B cell (primary cell): ENCODE measurements around the gene TRIM25. TPM values are rescaled to one million over a fixed set of nuclear protein-coding genes. Genes with fewer than 3 reads are reported as not detected.

ENCODE experiments used
- ATAC-seq: fragments of 200-7000 bp; cut with Tn5 transposase; one replicate; pipeline ENCODE4 v1.10.0; 2021; ENCODE audit warnings: low read depth, mild to moderate bottlenecking, moderate number of reproducible peaks, moderate library complexity
- CTCF ChIA-PET: fragments of 350-600 bp; sonication (Branson Sonifier 250); formaldehyde crosslinking; loops from one replicate; lab custom pipeline; 2021; ENCODE audit warnings: antibody characterized with exemption, inconsistent platforms; lab: Charles Lee
- POLR2A ChIA-PET: fragments of 350-600 bp; sonication (Branson Sonifier 250); formaldehyde crosslinking; loops from one replicate; lab custom pipeline; 2021; ENCODE audit warnings: antibody characterized with exemption; lab: Charles Lee
- DNase-seq: peaks from one replicate; pipeline ENCODE4 v3.0.0; 2013
- H2AFZ ChIP-seq: 2 replicates; pipeline ENCODE4 v1.6.1; 2012; ENCODE audit warnings: mild to moderate bottlenecking, low read depth, low read length; ENCODE audit not compliant: insufficient read depth, poor library complexity, severe bottlenecking
- H3K27ac ChIP-seq, 2 donors: 1 replicate in 1 of 2; 2 replicates in 1 of 2; pipeline ENCODE4 v1.5.1; 2012 to 2013; ENCODE audit warnings: low read length in 2 of 2, mild to moderate bottlenecking in 2 of 2, moderate library complexity in 1 of 2
- H3K27me3 ChIP-seq, 4 experiments: fragments of 200-600 bp in 1 of 4; sonication (generic) in 1 of 4; replicated peaks in 1 of 4; 1 replicate in 2 of 4; 2 replicates in 2 of 4; pipeline versions ENCODE4 v1.6.1 to v1.7.0; 2013 to 2016; ENCODE audit warnings: low read length in 3 of 4, mild to moderate bottlenecking in 2 of 4, mixed read lengths in 1 of 4, moderate library complexity in 1 of 4; ENCODE audit not compliant: insufficient read depth in 4 of 4, control insufficient read depth in 3 of 4; ENCODE audit errors: control extremely low read depth in 1 of 4
- H3K36me3 ChIP-seq, 2 experiments: replicated peaks in 1 of 2; 1 replicate in 1 of 2; 2 replicates in 1 of 2; pipeline versions ENCODE4 v1.6.1 to v1.7.1; 2013; ENCODE audit warnings: low read length in 1 of 2; ENCODE audit not compliant: insufficient read depth in 2 of 2, control insufficient read depth in 1 of 2; ENCODE audit errors: control extremely low read depth in 1 of 2, extremely low read depth in 1 of 2
- H3K4me1 ChIP-seq, 2 donors: fragments of 200-600 bp in 1 of 2; sonication (generic) in 1 of 2; 1 replicate in 1 of 2; 2 replicates in 1 of 2; pipeline versions ENCODE4 v1.5.1 to v1.6.1; 2013 to 2017; ENCODE audit warnings: low read length in 2 of 2; ENCODE audit not compliant: control insufficient read depth in 2 of 2, insufficient read depth in 2 of 2
- H3K4me2 ChIP-seq: replicated peaks from 2 replicates; pipeline ENCODE3; 2012; ENCODE audit warnings: mild to moderate bottlenecking, low read depth, low read length; ENCODE audit not compliant: poor library complexity, severe bottlenecking
- H3K4me3 ChIP-seq, 5 experiments: fragments of 200-600 bp in 1 of 5; sonication (generic) in 1 of 5; 1 replicate in 3 of 5; 2 replicates in 2 of 5; pipeline versions ENCODE4 v1.5.1 to v1.7.0; 2011 to 2016; ENCODE audit warnings: low read length in 4 of 5, mild to moderate bottlenecking in 4 of 5, low read depth in 2 of 5, control low read depth in 1 of 5, moderate library complexity in 1 of 5; ENCODE audit not compliant: insufficient read depth in 1 of 5; ENCODE audit errors: control extremely low read depth in 1 of 5, extremely low read depth in 1 of 5
- H3K79me2 ChIP-seq: fragments of 200-600 bp; sonication (generic); one replicate; pipeline ENCODE4 v1.6.0; 2016; ENCODE audit warnings: low read length; ENCODE audit not compliant: control insufficient read depth, insufficient read depth
- H3K9ac ChIP-seq: fragments of 200-600 bp; sonication (generic); 2 replicates; pipeline ENCODE4 v1.6.1; 2017; ENCODE audit warnings: mild to moderate bottlenecking, low read length, moderate library complexity
- H3K9me3 ChIP-seq, 3 donors: one replicate each; pipeline versions ENCODE4 v1.6.1 to v1.7.1; 2013; ENCODE audit warnings: low read length in 2 of 3; ENCODE audit not compliant: control insufficient read depth in 2 of 3, insufficient read depth in 1 of 3; ENCODE audit errors: control extremely low read depth in 1 of 3
- H4K20me1 ChIP-seq: 2 replicates; pipeline ENCODE4 v1.6.0; 2012; ENCODE audit warnings: mild to moderate bottlenecking, low read length; ENCODE audit not compliant: insufficient read depth, control insufficient read depth, poor library complexity, severe bottlenecking
- H3K27ac Mint-ChIP-seq: one replicate; pipeline ENCODE4 v1.8.0; 2021; ENCODE audit warnings: mixed read lengths
- H3K27me3 Mint-ChIP-seq: one replicate; pipeline ENCODE4 v1.8.0; 2021; ENCODE audit warnings: mixed read lengths
- H3K4me1 Mint-ChIP-seq: one replicate; pipeline ENCODE4 v1.8.0; 2021; ENCODE audit warnings: mixed read lengths
- H3K4me3 Mint-ChIP-seq: one replicate; pipeline ENCODE4 v1.8.0; 2021; ENCODE audit warnings: mixed read lengths
- H3K9me3 Mint-ChIP-seq: one replicate; pipeline ENCODE4 v1.8.0; 2022; ENCODE audit warnings: mixed read lengths; ENCODE audit not compliant: insufficient read depth
- CTCF ChIP-seq: fragments of 200-600 bp; IDR thresholded peaks from one replicate; pipeline ENCODE4 v1.8.0; 2022; ENCODE audit warnings: antibody characterized with exemption, mild to moderate bottlenecking
- EZH2 ChIP-seq: IDR thresholded peaks from 2 replicates; pipeline ENCODE4 v1.6.1; 2012; ENCODE audit warnings: borderline replicate concordance, low read depth, mild to moderate bottlenecking, moderate library complexity, low read length; ENCODE audit not compliant: insufficient read depth, poor library complexity, severe bottlenecking
- WGBS: methylation state at CpG from one replicate; pipeline ENCODE4 v1.1.5; 2013; ENCODE audit warnings: missing lambda C conversion rate; ENCODE audit not compliant: insufficient coverage; 5-methylcytosine and 5-hydroxymethylcytosine counted together
- intact Hi-C: fragments of 100-400 bp; cut with micrococcal nuclease; formaldehyde crosslinking; loops from one replicate; pipeline ENCODE4 v1.10.0; 2022
- polyA plus RNA-seq: library from polyadenylated mRNA; depleted of rRNA; stranded (reverse); fragments of >200 nt; gene quantifications from 2 replicates; pipeline ENCODE4 v1.2.3, GENCODE V29; 2012
- total RNA-seq, 2 donors: library from RNA; stranded (reverse); fragments of 120-200 nt in 1 of 2; gene quantifications; 1 replicate in 1 of 2; 2 replicates in 1 of 2; pipeline versions ENCODE4 v1.2.3 to v1.2.4, GENCODE V29; 2013 to 2022

The TRIM25 gene
- total and polyA plus RNA-seq, 2 donors (not counting 1 experiment from before 2014, with no cell fraction given), result 38.5 to 92.4 TPM

- peaks cover 21 to 23% of the 10 kb centered on the region in 2 donors for H3K4me1 ChIP-seq
- H2AFZ ChIP-seq, result no peak overlapping the region
- no peak overlapping the region for H3K9ac ChIP-seq
- POLR2A ChIA-PET, result no interaction called here
- H3K27ac Mint-ChIP-seq, result no peak overlapping the region
- CTCF ChIA-PET, result interaction anchor here (0.6 kb wide), 1 partner anchor 1052 kb away, joined by 3 read pairs; no protein-coding TSS in a partner anchor
- H3K36me3 ChIP-seq, result peaks cover 4 to 92% of the 10 kb centered on the region in 2 experiments
- peaks cover 69% of the 10 kb centered on the region for H4K20me1 ChIP-seq
- no peak overlapping the region for H3K4me2 ChIP-seq
- H3K4me1 Mint-ChIP-seq, result peaks cover 34% of the 10 kb centered on the region
- 100% methylated on average over 7 of the region's 7 CpGs for WGBS
- H3K79me2 ChIP-seq, result peaks cover 68% of the 10 kb centered on the region
- TF ChIP-seq EZH2 (no peak), CTCF (no peak)
- no peak overlapping the region for H3K27ac ChIP-seq
- no peaks in the 10 kb centered on the region for H3K27me3 ChIP-seq
- H3K9me3 Mint-ChIP-seq, result no peaks in the 10 kb centered on the region
- H3K27me3 Mint-ChIP-seq, result no peaks in the 10 kb centered on the region
- no peak overlapping the region for H3K4me3 ChIP-seq
- no peak for DNase-seq
- no peak for ATAC-seq
- no peak overlapping the region for H3K4me3 Mint-ChIP-seq
- no peaks in the 10 kb centered on the region for H3K9me3 ChIP-seq
- intact Hi-C loops, result no loop called here
Measured at GRCh38 chr17:56899403-56899802, 14.4 kb downstream of the TRIM25 start.

GRCh38 chr17:56898874-56899273 lies 15.0 kb downstream of the TRIM25 start:
- intact Hi-C loops, result no loop called here
- TF ChIP-seq EZH2 (no peak), CTCF (no peak)
- Mint-ChIP-seq H3K9me3 (no peaks in the 10 kb centered on the region), H3K27ac (no peak overlapping the region), H3K27me3 (no peaks in the 10 kb centered on the region), H3K4me1 (peaks cover 31% of the 10 kb centered on the region), H3K4me3 (no peak overlapping the region)
- Histone ChIP-seq H3K36me3 (peaks cover 4 to 91% of the 10 kb centered on the region in 2 experiments), H3K4me1 (peaks cover 21 to 23% of the 10 kb centered on the region in 2 donors), H4K20me1 (peaks cover 64% of the 10 kb centered on the region), H3K27ac (no peak overlapping the region), H3K27me3 (no peaks in the 10 kb centered on the region), H3K9ac (no peak overlapping the region), H3K9me3 (no peaks in the 10 kb centered on the region), H3K4me3 (no peak overlapping the region), H3K79me2 (peaks cover 62% of the 10 kb centered on the region), H2AFZ (no peak overlapping the region), H3K4me2 (no peak overlapping the region)
- no peak for ATAC-seq
- no peak for DNase-seq
- POLR2A ChIA-PET, result no interaction called here
- 84% methylated on average over 9 of the region's 9 CpGs for WGBS
- CTCF ChIA-PET, result interaction anchor here (0.6 to 1.6 kb wide), 2 partner anchors 11 to 1052 kb away, joined by 3 to 4 read pairs; no protein-coding TSS in a partner anchor
